Liver (tissue), 2 donors: ENCODE data around the gene SEMA4C.
A peak's percentile ranks its signal among the peaks of the same experiment; 100 is the strongest.

Experiments used
- MAX ChIP-seq: IDR thresholded peaks from 2 replicates; pipeline ENCODE4 v1.6.1; 2016; ENCODE audit warnings: antibody characterized with exemption
- RAD21 ChIP-seq, 2 donors: IDR thresholded peaks; 2 replicates each; pipeline ENCODE4 v1.6.1; 2016; ENCODE audit warnings: antibody characterized with exemption in 2 of 2, mild to moderate bottlenecking in 2 of 2
- SP1 ChIP-seq: IDR thresholded peaks from 2 replicates; pipeline ENCODE4 v1.6.1; 2018; ENCODE audit warnings: antibody characterized with exemption, mild to moderate bottlenecking
- donor health status: healthy.

- no peak for TF ChIP-seq MAX
- peak; percentile 10 for TF ChIP-seq SP1
- TF ChIP-seq RAD21 (IDR thresholded peaks at IDR 0.05): no peak
Observed at GRCh38 chr2:96821113-96821675, 48.7 kb downstream of the SEMA4C start.
